ENCODE data around the gene P2RX7.

DNA sequence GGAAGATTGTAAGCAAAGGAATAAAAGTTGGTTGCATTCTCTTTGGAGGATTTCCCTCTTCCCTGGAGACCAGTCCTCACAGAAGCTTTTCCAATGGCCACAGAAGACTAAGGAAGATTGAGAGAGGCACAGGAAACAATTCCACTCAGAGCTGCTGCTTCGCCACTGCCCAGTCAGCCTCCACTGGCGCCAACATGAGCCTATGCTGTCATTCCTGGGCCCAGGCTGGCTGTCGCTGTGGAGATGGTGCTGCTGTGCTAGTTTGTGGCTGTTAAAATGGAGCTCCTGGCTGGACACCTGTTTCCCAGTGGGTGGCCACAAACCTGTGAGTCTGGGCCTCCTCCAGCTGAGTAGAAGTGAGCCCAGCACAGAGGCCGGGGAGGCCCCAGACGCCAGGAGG lies 6.6 kb downstream of the P2RX7 start:
- TF ChIP-seq ETV6 (CRISPR knock-in tag; IDR thresholded peaks at IDR 0.05) (no peak), SP1 (CRISPR knock-in tag; conservative IDR thresholded peaks at IDR 0.05) (no peak), MYBL2 (CRISPR knock-in tag; IDR thresholded peaks at IDR 0.05) (no peak)
- TF ChIP-seq, protein P1, sequence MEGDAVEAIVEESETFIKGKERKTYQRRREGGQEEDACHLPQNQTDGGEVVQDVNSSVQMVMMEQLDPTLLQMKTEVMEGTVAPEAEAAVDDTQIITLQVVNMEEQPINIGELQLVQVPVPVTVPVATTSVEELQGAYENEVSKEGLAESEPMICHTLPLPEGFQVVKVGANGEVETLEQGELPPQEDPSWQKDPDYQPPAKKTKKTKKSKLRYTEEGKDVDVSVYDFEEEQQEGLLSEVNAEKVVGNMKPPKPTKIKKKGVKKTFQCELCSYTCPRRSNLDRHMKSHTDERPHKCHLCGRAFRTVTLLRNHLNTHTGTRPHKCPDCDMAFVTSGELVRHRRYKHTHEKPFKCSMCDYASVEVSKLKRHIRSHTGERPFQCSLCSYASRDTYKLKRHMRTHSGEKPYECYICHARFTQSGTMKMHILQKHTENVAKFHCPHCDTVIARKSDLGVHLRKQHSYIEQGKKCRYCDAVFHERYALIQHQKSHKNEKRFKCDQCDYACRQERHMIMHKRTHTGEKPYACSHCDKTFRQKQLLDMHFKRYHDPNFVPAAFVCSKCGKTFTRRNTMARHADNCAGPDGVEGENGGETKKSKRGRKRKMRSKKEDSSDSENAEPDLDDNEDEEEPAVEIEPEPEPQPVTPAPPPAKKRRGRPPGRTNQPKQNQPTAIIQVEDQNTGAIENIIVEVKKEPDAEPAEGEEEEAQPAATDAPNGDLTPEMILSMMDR (IDR thresholded peaks at IDR 0.05), result no peak
- TF ChIP-seq, protein P2, sequence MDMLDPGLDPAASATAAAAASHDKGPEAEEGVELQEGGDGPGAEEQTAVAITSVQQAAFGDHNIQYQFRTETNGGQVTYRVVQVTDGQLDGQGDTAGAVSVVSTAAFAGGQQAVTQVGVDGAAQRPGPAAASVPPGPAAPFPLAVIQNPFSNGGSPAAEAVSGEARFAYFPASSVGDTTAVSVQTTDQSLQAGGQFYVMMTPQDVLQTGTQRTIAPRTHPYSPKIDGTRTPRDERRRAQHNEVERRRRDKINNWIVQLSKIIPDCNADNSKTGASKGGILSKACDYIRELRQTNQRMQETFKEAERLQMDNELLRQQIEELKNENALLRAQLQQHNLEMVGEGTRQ (CRISPR knock-in tag; IDR thresholded peaks at IDR 0.05), result no peak
- TF ChIP-seq, protein P3, sequence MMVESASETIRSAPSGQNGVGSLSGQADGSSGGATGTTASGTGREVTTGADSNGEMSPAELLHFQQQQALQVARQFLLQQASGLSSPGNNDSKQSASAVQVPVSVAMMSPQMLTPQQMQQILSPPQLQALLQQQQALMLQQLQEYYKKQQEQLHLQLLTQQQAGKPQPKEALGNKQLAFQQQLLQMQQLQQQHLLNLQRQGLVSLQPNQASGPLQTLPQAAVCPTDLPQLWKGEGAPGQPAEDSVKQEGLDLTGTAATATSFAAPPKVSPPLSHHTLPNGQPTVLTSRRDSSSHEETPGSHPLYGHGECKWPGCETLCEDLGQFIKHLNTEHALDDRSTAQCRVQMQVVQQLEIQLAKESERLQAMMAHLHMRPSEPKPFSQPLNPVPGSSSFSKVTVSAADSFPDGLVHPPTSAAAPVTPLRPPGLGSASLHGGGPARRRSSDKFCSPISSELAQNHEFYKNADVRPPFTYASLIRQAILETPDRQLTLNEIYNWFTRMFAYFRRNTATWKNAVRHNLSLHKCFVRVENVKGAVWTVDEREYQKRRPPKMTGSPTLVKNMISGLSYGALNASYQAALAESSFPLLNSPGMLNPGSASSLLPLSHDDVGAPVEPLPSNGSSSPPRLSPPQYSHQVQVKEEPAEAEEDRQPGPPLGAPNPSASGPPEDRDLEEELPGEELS (CRISPR knock-in tag; IDR thresholded peaks at IDR 0.05), result no peak
- TF ChIP-seq, protein P4, sequence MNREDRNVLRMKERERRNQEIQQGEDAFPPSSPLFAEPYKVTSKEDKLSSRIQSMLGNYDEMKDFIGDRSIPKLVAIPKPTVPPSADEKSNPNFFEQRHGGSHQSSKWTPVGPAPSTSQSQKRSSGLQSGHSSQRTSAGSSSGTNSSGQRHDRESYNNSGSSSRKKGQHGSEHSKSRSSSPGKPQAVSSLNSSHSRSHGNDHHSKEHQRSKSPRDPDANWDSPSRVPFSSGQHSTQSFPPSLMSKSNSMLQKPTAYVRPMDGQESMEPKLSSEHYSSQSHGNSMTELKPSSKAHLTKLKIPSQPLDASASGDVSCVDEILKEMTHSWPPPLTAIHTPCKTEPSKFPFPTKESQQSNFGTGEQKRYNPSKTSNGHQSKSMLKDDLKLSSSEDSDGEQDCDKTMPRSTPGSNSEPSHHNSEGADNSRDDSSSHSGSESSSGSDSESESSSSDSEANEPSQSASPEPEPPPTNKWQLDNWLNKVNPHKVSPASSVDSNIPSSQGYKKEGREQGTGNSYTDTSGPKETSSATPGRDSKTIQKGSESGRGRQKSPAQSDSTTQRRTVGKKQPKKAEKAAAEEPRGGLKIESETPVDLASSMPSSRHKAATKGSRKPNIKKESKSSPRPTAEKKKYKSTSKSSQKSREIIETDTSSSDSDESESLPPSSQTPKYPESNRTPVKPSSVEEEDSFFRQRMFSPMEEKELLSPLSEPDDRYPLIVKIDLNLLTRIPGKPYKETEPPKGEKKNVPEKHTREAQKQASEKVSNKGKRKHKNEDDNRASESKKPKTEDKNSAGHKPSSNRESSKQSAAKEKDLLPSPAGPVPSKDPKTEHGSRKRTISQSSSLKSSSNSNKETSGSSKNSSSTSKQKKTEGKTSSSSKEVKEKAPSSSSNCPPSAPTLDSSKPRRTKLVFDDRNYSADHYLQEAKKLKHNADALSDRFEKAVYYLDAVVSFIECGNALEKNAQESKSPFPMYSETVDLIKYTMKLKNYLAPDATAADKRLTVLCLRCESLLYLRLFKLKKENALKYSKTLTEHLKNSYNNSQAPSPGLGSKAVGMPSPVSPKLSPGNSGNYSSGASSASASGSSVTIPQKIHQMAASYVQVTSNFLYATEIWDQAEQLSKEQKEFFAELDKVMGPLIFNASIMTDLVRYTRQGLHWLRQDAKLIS (CRISPR knock-in tag; IDR thresholded peaks at IDR 0.05; ENCODE audit: borderline replicate concordance), result no peak
